ENCODE measurements around the gene SPTBN4.
A peak's percentile ranks its signal among the peaks of the same experiment; 100 is the strongest.

- TF ChIP-seq CTCF (IDR thresholded peaks at IDR 0.05; ENCODE audit: insufficient read depth, low read depth, low read length): no peak
- peak; percentile 65 for TF ChIP-seq EZH2 (IDR thresholded peaks at IDR 0.05; ENCODE audit: insufficient read depth, low read length)
These were observed 45.9 kb downstream of the SPTBN4 start for GRCh38 chr19:40512473-40513344.

All from astrocyte (in vitro differentiated cells and primary cell).